ENCODE results near the gene SDK1.

Gene SDK1

GRCh38 chr7:3533040-3533439 lies 232.0 kb downstream of the SDK1 start:
- Histone ChIP-seq H3K9me3 (ENCODE audit: control insufficient read depth, insufficient read depth, low read length) (no peaks in the 10 kb centered on the region), H3K9me2 (replicated peaks; ENCODE audit: control insufficient read depth, low read length) (no peaks in the 10 kb centered on the region), H3K4me3 (ENCODE audit: low read length) (no peak overlapping the region), H3K36me3 (ENCODE audit: control insufficient read depth, low read length) (no peaks in the 10 kb centered on the region), H3K4me1 (ENCODE audit: control insufficient read depth, low read length) (peaks cover 12% of the 10 kb centered on the region), H4K20me1 (ENCODE audit: control insufficient read depth, insufficient read depth, low read depth, low read length) (no peaks in the 10 kb centered on the region), H3K4me2 (ENCODE audit: low read length) (no peak overlapping the region), H3K79me2 (ENCODE audit: control insufficient read depth, low read length) (no peaks in the 10 kb centered on the region), H3F3A (ENCODE audit: control insufficient read depth, insufficient read depth) (no peaks in the 10 kb centered on the region), H3K27ac (ENCODE audit: low read depth, low read length) (no peak overlapping the region), H3K27me3 (ENCODE audit: control insufficient read depth, low read length) (peaks cover 18% of the 10 kb centered on the region)
- TF ChIP-seq EZH2phosphoT487 (IDR thresholded peaks at IDR 0.05; ENCODE audit: borderline replicate concordance, low read length) (no peak), CTCF (IDR thresholded peaks at IDR 0.05; ENCODE audit: low read depth, low read length, poor library complexity, severe bottlenecking) (no peak)

GRCh38 chr7:3537210-3537875 lies 236.3 kb downstream of the SDK1 start:
- H3K79me2 ChIP-seq (ENCODE audit: control insufficient read depth, low read length): no peaks in the 10 kb centered on the region
- H3K4me2 ChIP-seq (ENCODE audit: low read length): no peak overlapping the region
- H3K4me3 ChIP-seq (ENCODE audit: low read length): no peak overlapping the region
- no peaks in the 10 kb centered on the region for H3K9me3 ChIP-seq (ENCODE audit: control insufficient read depth, insufficient read depth, low read length)
- H3F3A ChIP-seq (ENCODE audit: control insufficient read depth, insufficient read depth): no peaks in the 10 kb centered on the region
- H3K27me3 ChIP-seq (ENCODE audit: control insufficient read depth, low read length): peaks cover 14% of the 10 kb centered on the region
- H3K36me3 ChIP-seq (ENCODE audit: control insufficient read depth, low read length): no peaks in the 10 kb centered on the region
- no peak overlapping the region for H3K27ac ChIP-seq (ENCODE audit: low read depth, low read length)
- H3K9me2 ChIP-seq (replicated peaks; ENCODE audit: control insufficient read depth, low read length): no peaks in the 10 kb centered on the region
- no peaks in the 10 kb centered on the region for H4K20me1 ChIP-seq (ENCODE audit: control insufficient read depth, insufficient read depth, low read depth, low read length)
- TF ChIP-seq EZH2phosphoT487 (IDR thresholded peaks at IDR 0.05; ENCODE audit: borderline replicate concordance, low read length) (no peak), CTCF (IDR thresholded peaks at IDR 0.05; ENCODE audit: low read depth, low read length, poor library complexity, severe bottlenecking) (no peak)
- peaks cover 12% of the 10 kb centered on the region for H3K4me1 ChIP-seq (ENCODE audit: control insufficient read depth, low read length)

- Histone ChIP-seq H4K20me1 (ENCODE audit: control insufficient read depth, insufficient read depth, low read depth, low read length) (no peaks in the 10 kb centered on the region), H3K9me2 (replicated peaks; ENCODE audit: control insufficient read depth, low read length) (no peaks in the 10 kb centered on the region), H3K79me2 (ENCODE audit: control insufficient read depth, low read length) (no peaks in the 10 kb centered on the region), H3K27me3 (ENCODE audit: control insufficient read depth, low read length) (peaks cover 9% of the 10 kb centered on the region), H3K4me3 (ENCODE audit: low read length) (no peak overlapping the region), H3K9me3 (ENCODE audit: control insufficient read depth, insufficient read depth, low read length) (no peaks in the 10 kb centered on the region), H3F3A (ENCODE audit: control insufficient read depth, insufficient read depth) (no peaks in the 10 kb centered on the region), H3K27ac (ENCODE audit: low read depth, low read length) (no peak overlapping the region), H3K36me3 (ENCODE audit: control insufficient read depth, low read length) (no peaks in the 10 kb centered on the region), H3K4me1 (ENCODE audit: control insufficient read depth, low read length) (peaks cover 12% of the 10 kb centered on the region), H3K4me2 (ENCODE audit: low read length) (no peak overlapping the region)
- TF ChIP-seq EZH2phosphoT487 (IDR thresholded peaks at IDR 0.05; ENCODE audit: borderline replicate concordance, low read length) (no peak), CTCF (IDR thresholded peaks at IDR 0.05; ENCODE audit: low read depth, low read length, poor library complexity, severe bottlenecking) (no peak)
Measured at GRCh38 chr7:3538041-3538440, 237.0 kb downstream of the SDK1 start.

All from DOHH2 (cell line).